CMK (cell line): ENCODE measurements around the gene SYNDIG1L.

Source experiments
- DNase-seq: peaks from one replicate; pipeline ENCODE4 v3.0.0-alpha.2; 2010; ENCODE audit warnings: low read depth

SYNDIG1L gene

DNA sequence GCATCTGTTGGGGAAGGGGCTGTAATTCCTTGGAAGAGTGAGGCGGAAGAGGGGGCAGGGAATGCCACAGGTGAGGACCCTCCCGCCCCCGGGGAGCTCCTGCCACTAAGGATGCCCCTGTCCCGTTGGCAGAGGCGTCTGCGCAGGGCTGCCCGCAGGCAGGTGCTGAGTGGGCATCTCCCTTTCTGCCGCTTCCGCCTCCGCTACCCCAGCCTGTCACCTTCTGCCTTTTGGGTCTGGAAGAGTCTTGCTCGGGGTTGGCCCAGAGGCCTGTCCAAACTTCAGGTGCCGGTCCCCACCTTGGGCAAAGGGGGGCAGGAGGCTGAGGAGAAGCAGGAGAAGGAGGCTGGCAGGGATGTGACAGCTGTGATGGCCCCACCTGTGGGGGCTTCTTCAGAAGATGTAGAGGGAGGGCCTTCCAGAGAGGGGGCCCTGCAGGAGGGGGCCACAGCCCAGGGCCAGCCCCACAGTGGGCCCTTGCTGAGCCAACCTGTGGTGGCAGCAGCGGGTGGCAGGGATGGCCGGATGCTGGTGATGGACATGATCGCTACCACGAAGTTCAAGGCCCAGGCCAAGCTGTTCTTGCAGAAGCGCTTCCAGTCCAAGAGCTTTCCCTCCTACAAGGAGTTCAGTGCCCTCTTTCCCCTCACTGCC is 67.7 kb downstream of the SYNDIG1L start:
- DNase-seq, result no peak

DNA sequence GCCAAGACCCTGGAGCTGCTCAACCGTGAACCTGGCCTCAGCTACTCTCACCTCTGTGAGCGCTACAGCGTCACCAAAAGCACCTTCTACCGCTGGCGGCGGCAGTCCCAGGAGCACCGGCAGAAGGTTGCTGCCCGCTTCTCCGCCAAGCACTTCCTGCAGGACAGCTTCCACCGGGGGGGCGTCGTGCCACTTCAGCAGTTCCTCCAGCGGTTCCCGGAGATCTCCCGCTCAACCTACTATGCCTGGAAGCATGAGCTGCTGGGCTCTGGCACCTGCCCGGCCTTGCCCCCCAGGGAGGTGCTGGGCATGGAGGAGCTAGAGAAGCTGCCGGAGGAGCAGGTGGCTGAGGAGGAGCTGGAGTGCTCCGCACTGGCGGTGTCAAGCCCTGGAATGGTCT is 68.4 kb downstream of the SYNDIG1L start:
- DNase-seq, result no peak

DNA sequence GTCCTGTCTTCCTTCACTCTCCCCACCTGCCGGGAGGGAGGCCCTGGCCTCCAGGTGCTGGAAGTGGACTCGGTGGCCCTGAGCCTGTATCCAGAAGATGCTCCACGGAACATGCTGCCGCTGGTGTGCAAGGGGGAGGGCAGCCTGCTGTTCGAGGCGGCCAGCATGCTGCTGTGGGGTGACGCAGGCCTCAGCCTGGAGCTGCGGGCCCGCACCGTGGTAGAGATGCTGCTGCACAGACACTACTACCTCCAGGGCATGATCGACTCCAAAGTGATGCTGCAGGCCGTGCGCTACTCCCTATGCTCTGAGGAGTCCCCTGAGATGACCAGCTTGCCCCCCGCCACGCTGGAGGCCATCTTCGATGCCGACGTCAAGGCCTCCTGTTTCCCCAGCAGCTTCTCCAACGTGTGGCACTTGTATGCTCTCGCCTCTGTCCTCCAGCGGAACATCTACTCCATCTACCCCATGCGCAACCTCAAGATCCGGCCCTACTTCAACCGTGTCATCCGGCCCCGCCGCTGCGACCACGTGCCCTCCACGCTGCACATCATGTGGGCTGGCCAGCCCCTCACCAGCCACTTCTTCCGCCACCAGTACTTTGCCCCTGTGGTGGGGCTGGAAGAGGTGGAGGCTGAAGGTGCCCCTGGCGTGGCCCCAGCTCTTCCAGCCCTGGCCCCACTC is 69.0 kb downstream of the SYNDIG1L start:
- DNase-seq, result no peak
